HFFc6 (cell line): Measurements from ENCODE around the gene PECR. TPM values are rescaled to one million over a fixed set of nuclear protein-coding genes. Genes with fewer than 3 reads are reported as not detected.

Source experiments
- DNase-seq: peaks from one replicate; pipeline ENCODE4 v3.0.0-alpha.2; 2018
- H3K27ac Mint-ChIP-seq: 2 replicates; pipeline ENCODE4 v1.8.0; 2020; ENCODE audit warnings: mild to moderate bottlenecking, mixed read lengths
- H3K27me3 Mint-ChIP-seq: 2 replicates; pipeline ENCODE4 v1.8.0; 2021; ENCODE audit warnings: mild to moderate bottlenecking, moderate library complexity, mixed read lengths; ENCODE audit not compliant: insufficient read depth
- H3K36me3 Mint-ChIP-seq: 2 replicates; pipeline ENCODE4 v1.8.0; 2021; ENCODE audit warnings: low read depth, mixed read lengths
- H3K4me1 Mint-ChIP-seq: 2 replicates; pipeline ENCODE4 v1.8.0; 2020; ENCODE audit warnings: low read depth, mixed read lengths
- H3K4me3 Mint-ChIP-seq: 2 replicates; pipeline ENCODE4 v1.8.0; 2020; ENCODE audit warnings: mild to moderate bottlenecking, moderate library complexity, mixed read lengths
- H3K9me3 Mint-ChIP-seq: 2 replicates; pipeline ENCODE4 v1.8.0; 2020; ENCODE audit warnings: mild to moderate bottlenecking, mixed read lengths
- total RNA-seq, 6 experiments: library from RNA; stranded (reverse); fragmentation: NEBNext Ultra II Directional; extraction: Animal tissue kit (Norgen Biotek cat#: 25700); gene quantifications; 2 replicates in 1 of 6; 3 replicates in 5 of 6; pipeline ENCODE4 v1.2.3, GENCODE V29; 2021
- TF ChIP-seq, protein P1 (sequence below): fragments of 200-600 bp; sonication (generic); IDR thresholded peaks from 2 replicates; pipeline ENCODE4 v1.5.0; 2021; ENCODE audit warnings: antibody characterized with exemption, mild to moderate bottlenecking

PECR gene
- total RNA-seq, 6 experiments from 2014 or later, result 4.9 to 7.5 (median 6.4) TPM

DNA sequence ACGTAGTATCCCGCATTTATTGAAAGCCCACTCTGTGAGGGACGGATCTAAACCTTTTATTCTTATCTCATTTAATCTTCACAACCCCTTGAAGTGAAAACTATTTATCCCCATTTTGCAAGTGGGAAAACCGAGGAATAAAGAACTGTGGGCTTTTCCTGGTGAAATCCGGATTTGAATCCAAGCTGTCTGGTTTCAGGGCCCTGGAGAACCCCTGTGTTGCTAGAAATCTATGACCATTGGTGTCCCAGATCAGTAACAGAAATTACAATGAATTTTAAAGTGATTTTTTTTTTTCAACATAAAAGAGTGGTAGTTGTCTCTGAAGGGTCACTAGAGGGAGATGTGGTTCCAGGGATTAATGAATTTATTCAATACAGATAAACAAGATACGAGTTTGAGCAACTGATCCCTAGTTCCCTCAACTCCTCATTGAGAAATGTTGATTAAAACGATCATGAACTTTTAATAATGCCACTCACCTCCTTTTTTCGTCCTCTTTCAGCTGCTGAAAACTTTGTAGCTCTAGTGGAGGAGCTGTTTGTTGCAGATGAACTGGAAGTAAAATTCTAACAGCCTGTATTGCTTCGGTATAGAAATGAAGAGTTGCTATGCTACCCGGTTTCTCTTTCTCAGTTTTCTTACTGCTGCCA, 28.5 kb upstream of the PECR start:
- H3K4me1 Mint-ChIP-seq, result peaks cover 61% of the 10 kb centered on the region
- peaks cover 55% of the 10 kb centered on the region for H3K36me3 Mint-ChIP-seq
- DNase-seq, result peak; percentile 37
- H3K27ac Mint-ChIP-seq, result peak overlapping the region; percentile 99
- peaks cover 4% of the 10 kb centered on the region for H3K27me3 Mint-ChIP-seq
- H3K4me3 Mint-ChIP-seq, result peak overlapping the region; percentile 98
- H3K9me3 Mint-ChIP-seq, result no peaks in the 10 kb centered on the region
- TF ChIP-seq, protein P1, sequence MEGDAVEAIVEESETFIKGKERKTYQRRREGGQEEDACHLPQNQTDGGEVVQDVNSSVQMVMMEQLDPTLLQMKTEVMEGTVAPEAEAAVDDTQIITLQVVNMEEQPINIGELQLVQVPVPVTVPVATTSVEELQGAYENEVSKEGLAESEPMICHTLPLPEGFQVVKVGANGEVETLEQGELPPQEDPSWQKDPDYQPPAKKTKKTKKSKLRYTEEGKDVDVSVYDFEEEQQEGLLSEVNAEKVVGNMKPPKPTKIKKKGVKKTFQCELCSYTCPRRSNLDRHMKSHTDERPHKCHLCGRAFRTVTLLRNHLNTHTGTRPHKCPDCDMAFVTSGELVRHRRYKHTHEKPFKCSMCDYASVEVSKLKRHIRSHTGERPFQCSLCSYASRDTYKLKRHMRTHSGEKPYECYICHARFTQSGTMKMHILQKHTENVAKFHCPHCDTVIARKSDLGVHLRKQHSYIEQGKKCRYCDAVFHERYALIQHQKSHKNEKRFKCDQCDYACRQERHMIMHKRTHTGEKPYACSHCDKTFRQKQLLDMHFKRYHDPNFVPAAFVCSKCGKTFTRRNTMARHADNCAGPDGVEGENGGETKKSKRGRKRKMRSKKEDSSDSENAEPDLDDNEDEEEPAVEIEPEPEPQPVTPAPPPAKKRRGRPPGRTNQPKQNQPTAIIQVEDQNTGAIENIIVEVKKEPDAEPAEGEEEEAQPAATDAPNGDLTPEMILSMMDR, result peak; percentile 78

GRCh38 chr2:216108967-216109921, 27.6 kb upstream of the PECR start, which contains the start of gene XRCC5:
XRCC5 (plus strand) TSS chr2:216109348; CDS start chr2:216109437, 89 bp downstream.
- DNase-seq, result peak; percentile 95
- TF ChIP-seq, protein P1, result no peak
- Mint-ChIP-seq H3K36me3 (peaks cover 48% of the 10 kb centered on the region), H3K4me1 (peaks cover 54% of the 10 kb centered on the region), H3K4me3 (peak within 1 kb of the TSS; percentile 98), H3K9me3 (no peaks in the 10 kb centered on the region), H3K27me3 (peaks cover 7% of the 10 kb centered on the region), H3K27ac (peak within 1 kb of the TSS; percentile 99)

- Mint-ChIP-seq H3K4me3 (peak overlapping the region; percentile 98), H3K27me3 (peaks cover 8% of the 10 kb centered on the region), H3K36me3 (peaks cover 41% of the 10 kb centered on the region), H3K9me3 (no peaks in the 10 kb centered on the region), H3K4me1 (peaks cover 45% of the 10 kb centered on the region), H3K27ac (peak overlapping the region; percentile 99)
- TF ChIP-seq, protein P1, result no peak
- DNase-seq, result no peak
These were observed 26.8 kb upstream of the PECR start for GRCh38 chr2:216108310-216108966.

GRCh38 chr2:216107760-216108159, 26.2 kb upstream of the PECR start:
- H3K36me3 Mint-ChIP-seq, result peaks cover 34% of the 10 kb centered on the region
- no peak overlapping the region for H3K27ac Mint-ChIP-seq
- H3K4me1 Mint-ChIP-seq, result peaks cover 39% of the 10 kb centered on the region
- H3K27me3 Mint-ChIP-seq, result peaks cover 8% of the 10 kb centered on the region
- H3K4me3 Mint-ChIP-seq, result no peak overlapping the region; the same call in 1 of the 2 replicates
- no peak for DNase-seq
- TF ChIP-seq, protein P1, result no peak
- no peaks in the 10 kb centered on the region for H3K9me3 Mint-ChIP-seq

GRCh38 chr2:216107320-216107719, 25.7 kb upstream of the PECR start:
- DNase-seq, result no peak
- Mint-ChIP-seq H3K27me3 (peaks cover 8% of the 10 kb centered on the region), H3K4me3 (no peak overlapping the region), H3K4me1 (peaks cover 34% of the 10 kb centered on the region), H3K27ac (no peak overlapping the region), H3K9me3 (no peaks in the 10 kb centered on the region), H3K36me3 (peaks cover 30% of the 10 kb centered on the region)
- TF ChIP-seq, protein P1, result no peak
